DOHH2 (cell line): Measurements from ENCODE around the gene AGBL1.

Experiments
- H3F3A ChIP-seq: fragments of 200-600 bp; sonication (generic), shearing (Covaris generic); 2 replicates; pipeline ENCODE4 v1.6.0; 2016; ENCODE audit warnings: antibody characterized with exemption, mild to moderate bottlenecking; ENCODE audit not compliant: control insufficient read depth, insufficient read depth
- H3K27ac ChIP-seq: fragments of 200-600 bp; sonication (generic); 2 replicates; pipeline ENCODE4 v1.5.1; 2014; ENCODE audit warnings: low read depth, mild to moderate bottlenecking, low read length, moderate library complexity
- H3K27me3 ChIP-seq: fragments of 200-600 bp; sonication (generic); 2 replicates; pipeline ENCODE4 v1.6.1; 2014; ENCODE audit warnings: mild to moderate bottlenecking, low read length, mixed read lengths; ENCODE audit not compliant: control insufficient read depth
- H3K36me3 ChIP-seq: fragments of 200-600 bp; sonication (generic); 2 replicates; pipeline ENCODE4 v1.6.1; 2014; ENCODE audit warnings: mild to moderate bottlenecking, low read length, moderate library complexity, mixed read lengths; ENCODE audit not compliant: control insufficient read depth
- H3K4me1 ChIP-seq: fragments of 200-600 bp; sonication (generic); 2 replicates; pipeline ENCODE4 v1.6.1; 2014; ENCODE audit warnings: mild to moderate bottlenecking, low read length, mixed read lengths; ENCODE audit not compliant: control insufficient read depth
- H3K4me2 ChIP-seq: fragments of 200-600 bp; sonication (generic); 2 replicates; pipeline ENCODE4 v1.6.0; 2014; ENCODE audit warnings: mild to moderate bottlenecking, low read length, moderate library complexity
- H3K4me3 ChIP-seq: fragments of 200-600 bp; sonication (generic); 2 replicates; pipeline ENCODE4 v1.5.1; 2014; ENCODE audit warnings: mild to moderate bottlenecking, low read length, mixed read lengths
- H3K79me2 ChIP-seq: fragments of 200-600 bp; sonication (generic); 2 replicates; pipeline ENCODE4 v1.6.1; 2014; ENCODE audit warnings: mild to moderate bottlenecking, low read length, mixed read lengths; ENCODE audit not compliant: control insufficient read depth
- H3K9me2 ChIP-seq: fragments of 200-600 bp; sonication (generic); replicated peaks from 2 replicates; pipeline ENCODE4 v1.6.1; 2014; ENCODE audit warnings: mild to moderate bottlenecking, low read length, mixed read lengths; ENCODE audit not compliant: control insufficient read depth
- H3K9me3 ChIP-seq: fragments of 200-600 bp; sonication (generic); 2 replicates; pipeline ENCODE4 v1.6.1; 2014; ENCODE audit warnings: antibody characterized with exemption, low read length, mixed read lengths; ENCODE audit not compliant: control insufficient read depth, insufficient read depth
- H4K20me1 ChIP-seq: fragments of 200-600 bp; sonication (generic); 2 replicates; pipeline ENCODE4 v1.6.0; 2014; ENCODE audit warnings: low read depth, mild to moderate bottlenecking, antibody characterized with exemption, low read length, moderate library complexity; ENCODE audit not compliant: control insufficient read depth, insufficient read depth
- EZH2phosphoT487 ChIP-seq: fragments of 200-600 bp; sonication (generic); IDR thresholded peaks from 2 replicates; pipeline ENCODE4 v1.6.1; 2017; ENCODE audit warnings: borderline replicate concordance, mild to moderate bottlenecking, antibody characterized with exemption, low read length, moderate library complexity, mixed read lengths
- TF ChIP-seq, protein P1 (sequence below): fragments of 200-600 bp; sonication (generic); IDR thresholded peaks from one replicate; pipeline ENCODE4 v1.5.1; 2014; ENCODE audit warnings: antibody characterized with exemption, mild to moderate bottlenecking, low read depth, low read length; ENCODE audit not compliant: poor library complexity, severe bottlenecking

Gene AGBL1

DNA sequence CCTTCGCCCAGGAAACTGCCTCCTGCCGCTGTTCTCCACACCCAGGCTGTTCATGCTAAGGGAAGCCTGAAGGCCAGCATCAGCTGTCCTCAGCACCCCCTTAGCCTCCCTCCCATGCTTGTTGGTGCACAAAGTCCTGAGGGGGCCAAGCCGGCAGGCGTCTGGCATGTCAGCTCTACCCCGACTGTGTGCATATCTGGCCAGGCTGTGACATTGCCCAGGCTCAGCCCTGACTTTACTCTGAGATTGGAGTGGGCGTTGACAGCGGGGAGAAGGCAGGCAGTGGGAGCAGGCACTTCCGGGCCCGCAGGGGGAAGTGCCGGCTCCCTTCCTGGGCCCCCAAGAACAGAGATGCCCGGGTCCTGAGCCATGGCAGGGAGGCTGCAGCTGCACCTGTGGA is 492.2 kb downstream of the AGBL1 start:
- Histone ChIP-seq H3F3A (no peaks in the 10 kb centered on the region), H3K79me2 (no peaks in the 10 kb centered on the region), H4K20me1 (no peaks in the 10 kb centered on the region), H3K27me3 (no peaks in the 10 kb centered on the region), H3K4me3 (no peak overlapping the region), H3K4me2 (no peak overlapping the region), H3K9me3 (no peaks in the 10 kb centered on the region; the same call in 1 of the 2 replicates), H3K4me1 (no peaks in the 10 kb centered on the region), H3K9me2 (no peaks in the 10 kb centered on the region), H3K36me3 (no peaks in the 10 kb centered on the region), H3K27ac (no peak overlapping the region)
- TF ChIP-seq, protein P1, sequence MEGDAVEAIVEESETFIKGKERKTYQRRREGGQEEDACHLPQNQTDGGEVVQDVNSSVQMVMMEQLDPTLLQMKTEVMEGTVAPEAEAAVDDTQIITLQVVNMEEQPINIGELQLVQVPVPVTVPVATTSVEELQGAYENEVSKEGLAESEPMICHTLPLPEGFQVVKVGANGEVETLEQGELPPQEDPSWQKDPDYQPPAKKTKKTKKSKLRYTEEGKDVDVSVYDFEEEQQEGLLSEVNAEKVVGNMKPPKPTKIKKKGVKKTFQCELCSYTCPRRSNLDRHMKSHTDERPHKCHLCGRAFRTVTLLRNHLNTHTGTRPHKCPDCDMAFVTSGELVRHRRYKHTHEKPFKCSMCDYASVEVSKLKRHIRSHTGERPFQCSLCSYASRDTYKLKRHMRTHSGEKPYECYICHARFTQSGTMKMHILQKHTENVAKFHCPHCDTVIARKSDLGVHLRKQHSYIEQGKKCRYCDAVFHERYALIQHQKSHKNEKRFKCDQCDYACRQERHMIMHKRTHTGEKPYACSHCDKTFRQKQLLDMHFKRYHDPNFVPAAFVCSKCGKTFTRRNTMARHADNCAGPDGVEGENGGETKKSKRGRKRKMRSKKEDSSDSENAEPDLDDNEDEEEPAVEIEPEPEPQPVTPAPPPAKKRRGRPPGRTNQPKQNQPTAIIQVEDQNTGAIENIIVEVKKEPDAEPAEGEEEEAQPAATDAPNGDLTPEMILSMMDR, result no peak
- TF ChIP-seq EZH2phosphoT487, result no peak

DNA sequence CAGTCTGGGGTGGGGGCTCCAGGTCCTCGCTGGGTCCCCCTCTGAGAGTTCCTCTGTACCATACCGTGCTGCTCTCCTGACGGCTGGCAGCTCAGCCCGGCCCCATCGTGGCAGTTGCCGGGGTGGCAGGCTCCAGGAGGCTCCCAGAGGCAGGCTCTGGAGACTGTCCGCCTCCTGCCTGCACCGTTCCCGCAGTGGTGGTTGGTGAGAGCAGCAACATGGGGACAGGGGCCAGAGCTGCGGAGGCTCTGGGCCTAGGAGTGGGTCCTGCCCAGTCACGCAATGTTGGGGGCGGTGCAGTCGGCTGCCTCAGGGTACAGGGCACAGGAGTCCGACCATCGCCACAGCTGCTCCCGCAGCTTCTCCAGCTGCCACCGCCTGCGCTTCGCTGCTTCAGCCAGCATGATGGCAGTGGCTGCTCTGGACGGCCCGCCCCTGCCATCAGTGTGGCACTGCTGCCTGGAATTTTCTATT is 492.7 kb downstream of the AGBL1 start:
- H3K4me3 ChIP-seq, result no peak overlapping the region
- H3K4me1 ChIP-seq, result no peaks in the 10 kb centered on the region
- H3K27ac ChIP-seq, result no peak overlapping the region
- no peaks in the 10 kb centered on the region for H4K20me1 ChIP-seq
- no peaks in the 10 kb centered on the region for H3K27me3 ChIP-seq
- H3K4me2 ChIP-seq, result no peak overlapping the region
- H3K9me2 ChIP-seq, result no peaks in the 10 kb centered on the region
- TF ChIP-seq, protein P1, result no peak
- no peak for TF ChIP-seq EZH2phosphoT487
- H3K79me2 ChIP-seq, result no peaks in the 10 kb centered on the region
- H3K9me3 ChIP-seq, result no peaks in the 10 kb centered on the region; the same call in 1 of the 2 replicates
- H3F3A ChIP-seq, result no peaks in the 10 kb centered on the region
- no peaks in the 10 kb centered on the region for H3K36me3 ChIP-seq

DNA sequence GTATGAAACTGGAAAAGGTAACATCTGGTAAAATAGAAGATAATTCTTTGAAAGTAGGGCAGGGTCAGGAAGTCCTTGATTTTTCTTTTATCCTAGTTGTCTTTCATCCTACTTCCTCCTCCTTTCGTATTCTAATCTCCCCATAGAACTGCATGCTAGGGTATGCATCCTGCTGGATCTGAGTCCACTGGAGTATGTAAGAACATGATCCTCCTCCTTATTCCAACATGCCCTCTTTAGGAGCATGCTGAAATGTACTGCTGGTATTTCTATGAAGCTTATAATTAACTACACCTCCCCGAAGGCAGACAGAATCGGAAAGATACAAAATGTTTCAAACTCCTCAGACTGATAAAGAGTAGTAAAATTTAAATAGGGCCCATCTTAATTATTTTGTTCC is 493.8 kb downstream of the AGBL1 start:
- no peak overlapping the region for H3K27ac ChIP-seq
- no peaks in the 10 kb centered on the region for H3F3A ChIP-seq
- no peaks in the 10 kb centered on the region; the same call in 1 of the 2 replicates for H3K9me3 ChIP-seq
- no peaks in the 10 kb centered on the region for H3K27me3 ChIP-seq
- H4K20me1 ChIP-seq, result no peaks in the 10 kb centered on the region
- no peaks in the 10 kb centered on the region for H3K4me1 ChIP-seq
- no peaks in the 10 kb centered on the region for H3K36me3 ChIP-seq
- H3K79me2 ChIP-seq, result no peaks in the 10 kb centered on the region
- H3K4me2 ChIP-seq, result no peak overlapping the region
- H3K4me3 ChIP-seq, result no peak overlapping the region
- H3K9me2 ChIP-seq, result no peaks in the 10 kb centered on the region
- TF ChIP-seq, protein P1, result no peak
- no peak for TF ChIP-seq EZH2phosphoT487
